ENCODE data around the gene OR11A1.
A peak's percentile ranks its signal among the peaks of the same experiment; 100 is the strongest.

Gene OR11A1

GRCh38 chr6:29486577-29486976 is 29.7 kb upstream of the OR11A1 start:
- TF ChIP-seq Cebpa-rat (IDR thresholded peaks at IDR 0.05), result no peak
- H3K4me1 ChIP-seq, result peaks cover 10 to 17% (median 12%) of the 10 kb centered on the region in 10 experiments; a peak in 18 of 20 replicates
- no peaks in the 10 kb centered on the region for H3K36me3 ChIP-seq
- H3K9me3 ChIP-seq (replicated peaks in 1 of 11), result peaks cover 0 to 10% (median 8%) of the 10 kb centered on the region in 11 experiments; a peak in 11 of 22 replicates
- H4K20me1 ChIP-seq, result no peaks in the 10 kb centered on the region
- no peaks in the 10 kb centered on the region for H3K27me3 ChIP-seq
- H3K4me2 ChIP-seq, result no peak overlapping the region
- H3K9ac ChIP-seq, result no peak overlapping the region
- H3K27ac ChIP-seq, result no peak overlapping the region
- no peak overlapping the region for H3K4me3 ChIP-seq

GRCh38 chr6:29483735-29484134 is 26.9 kb upstream of the OR11A1 start:
- H4K20me1 ChIP-seq, result no peaks in the 10 kb centered on the region
- no peak overlapping the region for H3K9ac ChIP-seq
- H3K36me3 ChIP-seq, result no peaks in the 10 kb centered on the region
- no peaks in the 10 kb centered on the region for H3K27me3 ChIP-seq
- TF ChIP-seq Cebpa-rat (IDR thresholded peaks at IDR 0.05), result no peak
- H3K4me1 ChIP-seq, result no peaks in the 10 kb centered on the region
- H3K4me3 ChIP-seq, result no peak overlapping the region
- H3K27ac ChIP-seq, result no peak overlapping the region
- H3K4me2 ChIP-seq, result no peak overlapping the region
- H3K9me3 ChIP-seq (replicated peaks in 1 of 11), result peaks cover 0 to 10% (median 8%) of the 10 kb centered on the region in 11 experiments; a peak in 11 of 22 replicates

- no peak overlapping the region for H3K9ac ChIP-seq
- H4K20me1 ChIP-seq, result no peaks in the 10 kb centered on the region
- H3K4me3 ChIP-seq, result no peak overlapping the region
- H3K27ac ChIP-seq, result no peak overlapping the region
- H3K4me1 ChIP-seq, result no peaks in the 10 kb centered on the region
- H3K27me3 ChIP-seq, result no peaks in the 10 kb centered on the region
- no peak overlapping the region for H3K4me2 ChIP-seq
- peaks cover 0 to 10% (median 8%) of the 10 kb centered on the region in 11 experiments; a peak in 11 of 22 replicates for H3K9me3 ChIP-seq (replicated peaks in 1 of 11)
- TF ChIP-seq Cebpa-rat (IDR thresholded peaks at IDR 0.05), result no peak
- no peaks in the 10 kb centered on the region for H3K36me3 ChIP-seq
Measured at GRCh38 chr6:29483186-29483585, 26.3 kb upstream of the OR11A1 start.

- TF ChIP-seq Cebpa-rat (IDR thresholded peaks at IDR 0.05), result no peak
- Histone ChIP-seq H3K4me2 (no peak overlapping the region), H4K20me1 (no peaks in the 10 kb centered on the region), H3K9ac (no peak overlapping the region), H3K27ac (no peak overlapping the region), H3K4me3 (no peak overlapping the region), H3K36me3 (no peaks in the 10 kb centered on the region), H3K4me1 (no peaks in the 10 kb centered on the region), H3K27me3 (no peaks in the 10 kb centered on the region), H3K9me3 (replicated peaks in 1 of 11) (peaks cover 0 to 10% (median 8%) of the 10 kb centered on the region in 11 experiments; a peak in 11 of 22 replicates)
Measured at GRCh38 chr6:29479560-29479959, 22.7 kb upstream of the OR11A1 start.

- Histone ChIP-seq H3K9ac (no peak overlapping the region), H3K27me3 (no peaks in the 10 kb centered on the region), H3K9me3 (replicated peaks in 1 of 11) (peaks cover 0 to 10% (median 8%) of the 10 kb centered on the region in 11 experiments; a peak in 12 of 22 replicates), H3K27ac (no peak overlapping the region), H3K4me3 (no peak overlapping the region), H3K36me3 (no peaks in the 10 kb centered on the region), H3K4me2 (no peak overlapping the region), H4K20me1 (no peaks in the 10 kb centered on the region), H3K4me1 (no peaks in the 10 kb centered on the region)
- TF ChIP-seq Cebpa-rat (IDR thresholded peaks at IDR 0.05), result peak; percentile 49 to 95 (median 75); a peak in 20 of 22 replicates
Measured at GRCh38 chr6:29478740-29479139, 21.9 kb upstream of the OR11A1 start.

- H3K4me1 ChIP-seq, result no peaks in the 10 kb centered on the region
- no peaks in the 10 kb centered on the region for H3K27me3 ChIP-seq
- no peaks in the 10 kb centered on the region for H3K36me3 ChIP-seq
- H3K27ac ChIP-seq, result no peak overlapping the region
- H4K20me1 ChIP-seq, result no peaks in the 10 kb centered on the region
- no peak overlapping the region for H3K4me2 ChIP-seq
- H3K4me3 ChIP-seq, result no peak overlapping the region
- no peak overlapping the region for H3K9ac ChIP-seq
- TF ChIP-seq Cebpa-rat (IDR thresholded peaks at IDR 0.05), result no peak
- peaks cover 0 to 10% (median 8%) of the 10 kb centered on the region in 11 experiments; a peak in 12 of 22 replicates for H3K9me3 ChIP-seq (replicated peaks in 1 of 11)
Measured at GRCh38 chr6:29477923-29478450, 21.1 kb upstream of the OR11A1 start.

GRCh38 chr6:29474996-29475395 is 18.1 kb upstream of the OR11A1 start:
- H3K27ac ChIP-seq, result no peak overlapping the region
- H3K9ac ChIP-seq, result no peak overlapping the region

GRCh38 chr6:29466241-29466640 is 9.4 kb upstream of the OR11A1 start:
- no peaks in the 10 kb centered on the region for H3K27me3 ChIP-seq
- H3K9me3 ChIP-seq (replicated peaks in 1 of 11), result no peaks in the 10 kb centered on the region
- no peak overlapping the region for H3K27ac ChIP-seq
- no peaks in the 10 kb centered on the region for H4K20me1 ChIP-seq
- no peak overlapping the region for H3K4me3 ChIP-seq
- no peak for TF ChIP-seq Cebpa-rat (IDR thresholded peaks at IDR 0.05)
- peaks cover 0 to 10% (median 0%) of the 10 kb centered on the region in 10 experiments; a peak in 3 of 20 replicates for H3K4me1 ChIP-seq
- no peak overlapping the region for H3K9ac ChIP-seq
- H3K36me3 ChIP-seq, result no peaks in the 10 kb centered on the region
- no peak overlapping the region for H3K4me2 ChIP-seq

More at GRCh38 chr6:29474996-29475395, 18.1 kb upstream of the OR11A1 start:
- Histone ChIP-seq H3K9me3 (replicated peaks in 1 of 11) (no peaks in the 10 kb centered on the region; a peak in 1 of 22 replicates), H3K36me3 (no peaks in the 10 kb centered on the region), H3K27me3 (no peaks in the 10 kb centered on the region), H3K4me3 (no peak overlapping the region), H4K20me1 (no peaks in the 10 kb centered on the region), H3K4me1 (no peaks in the 10 kb centered on the region), H3K4me2 (no peak overlapping the region)
- TF ChIP-seq Cebpa-rat (IDR thresholded peaks at IDR 0.05), result no peak

- Histone ChIP-seq H3K4me1 (peaks cover 0 to 10% (median 0%) of the 10 kb centered on the region in 10 experiments; a peak in 3 of 20 replicates), H3K9ac (no peak overlapping the region), H3K36me3 (no peaks in the 10 kb centered on the region), H3K27me3 (no peaks in the 10 kb centered on the region), H3K4me3 (no peak overlapping the region), H4K20me1 (no peaks in the 10 kb centered on the region), H3K27ac (no peak overlapping the region), H3K9me3 (replicated peaks in 1 of 11) (no peaks in the 10 kb centered on the region), H3K4me2 (no peak overlapping the region)
- no peak for TF ChIP-seq Cebpa-rat (IDR thresholded peaks at IDR 0.05)
Measured at GRCh38 chr6:29465801-29466200, 8.9 kb upstream of the OR11A1 start.

- H3K27me3 ChIP-seq, result no peaks in the 10 kb centered on the region
- no peaks in the 10 kb centered on the region for H3K9me3 ChIP-seq (replicated peaks in 1 of 11)
- no peak overlapping the region for H3K9ac ChIP-seq
- H3K4me1 ChIP-seq, result peaks cover 0 to 10% (median 0%) of the 10 kb centered on the region in 10 experiments; a peak in 3 of 20 replicates
- no peak overlapping the region for H3K27ac ChIP-seq
- H4K20me1 ChIP-seq, result no peaks in the 10 kb centered on the region
- no peak overlapping the region for H3K4me2 ChIP-seq
- no peaks in the 10 kb centered on the region for H3K36me3 ChIP-seq
- no peak for TF ChIP-seq Cebpa-rat (IDR thresholded peaks at IDR 0.05)
- H3K4me3 ChIP-seq, result no peak overlapping the region
Measured at GRCh38 chr6:29465279-29465678, 8.4 kb upstream of the OR11A1 start.

Data from BLaER1 treated with 17β-estradiol and CSF1 and Interleukin-3, amounts not matched to agents 10 nM and 100 nM (cell line).